Epithelial cell of esophagus (primary cell): ENCODE measurements around the gene COTL1.

ENCODE experiments used
- DNase-seq: peaks from one replicate; pipeline ENCODE4 v3.0.0; 2010; ENCODE audit warnings: low read depth
- H3K4me3 ChIP-seq: 2 replicates; pipeline ENCODE4 v1.5.1; 2011; ENCODE audit warnings: mild to moderate bottlenecking, low read length, control low read depth
- CTCF ChIP-seq: IDR thresholded peaks from 2 replicates; pipeline ENCODE4 v1.5.1; 2011; ENCODE audit warnings: low read depth, mild to moderate bottlenecking, low read length, control low read depth, inconsistent platforms; ENCODE audit not compliant: insufficient read depth; ENCODE audit errors: missing control alignments

COTL1 gene

GRCh38 chr16:84569382-84569987 is 48.4 kb downstream of the COTL1 start:
- no peak for TF ChIP-seq CTCF
- H3K4me3 ChIP-seq: no peak overlapping the region
- no peak for DNase-seq

GRCh38 chr16:84568066-84568465 is 49.8 kb downstream of the COTL1 start:
- no peak overlapping the region for H3K4me3 ChIP-seq
- TF ChIP-seq CTCF: no peak

GRCh38 chr16:84567286-84567962 is 50.5 kb downstream of the COTL1 start:
- no peak overlapping the region for H3K4me3 ChIP-seq
- no peak for TF ChIP-seq CTCF
- no peak for DNase-seq

More at GRCh38 chr16:84568066-84568465, 49.8 kb downstream of the COTL1 start:
- DNase-seq: peak; percentile 43

- no peak overlapping the region for H3K4me3 ChIP-seq
- no peak for TF ChIP-seq CTCF
- DNase-seq: no peak
Observed at GRCh38 chr16:84566545-84567257, 51.2 kb downstream of the COTL1 start.

GRCh38 chr16:84565669-84566495 is 52.0 kb downstream of the COTL1 start:
- no peak for DNase-seq
- TF ChIP-seq CTCF: no peak
- H3K4me3 ChIP-seq: no peak overlapping the region

GRCh38 chr16:84563786-84564420 is 54.0 kb downstream of the COTL1 start:
- TF ChIP-seq CTCF: no peak
- DNase-seq: no peak
- H3K4me3 ChIP-seq: no peak overlapping the region
